ENCODE results near the gene ZNF827.

DNA sequence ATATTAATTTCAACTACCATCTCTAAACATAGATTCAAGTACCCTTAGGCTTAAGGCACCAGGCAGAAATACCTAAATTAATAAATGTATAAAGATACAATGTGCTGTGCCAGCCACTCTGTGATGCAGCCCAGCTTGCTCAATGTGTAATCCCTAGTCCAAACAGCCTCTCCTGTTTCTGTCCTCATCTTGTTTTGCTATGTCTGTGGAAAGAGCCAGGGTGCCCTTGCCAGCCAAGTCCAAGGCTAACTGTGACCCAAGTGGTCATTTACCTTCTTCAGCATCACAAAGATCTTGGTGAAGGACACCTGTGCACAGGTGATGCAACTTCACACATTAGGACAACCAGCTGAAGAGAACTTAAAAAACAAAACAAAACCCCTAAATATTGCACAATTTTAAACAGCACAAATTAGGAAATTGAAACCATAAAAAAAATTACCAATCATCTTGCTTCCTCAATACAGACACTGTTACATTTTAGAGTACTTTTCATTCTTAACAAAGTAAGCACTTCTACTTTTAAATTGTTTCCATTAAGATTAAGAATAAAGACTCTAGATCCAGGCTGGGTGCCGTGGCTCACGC lies 169.1 kb downstream of the ZNF827 start:
- TF ChIP-seq, protein P1, sequence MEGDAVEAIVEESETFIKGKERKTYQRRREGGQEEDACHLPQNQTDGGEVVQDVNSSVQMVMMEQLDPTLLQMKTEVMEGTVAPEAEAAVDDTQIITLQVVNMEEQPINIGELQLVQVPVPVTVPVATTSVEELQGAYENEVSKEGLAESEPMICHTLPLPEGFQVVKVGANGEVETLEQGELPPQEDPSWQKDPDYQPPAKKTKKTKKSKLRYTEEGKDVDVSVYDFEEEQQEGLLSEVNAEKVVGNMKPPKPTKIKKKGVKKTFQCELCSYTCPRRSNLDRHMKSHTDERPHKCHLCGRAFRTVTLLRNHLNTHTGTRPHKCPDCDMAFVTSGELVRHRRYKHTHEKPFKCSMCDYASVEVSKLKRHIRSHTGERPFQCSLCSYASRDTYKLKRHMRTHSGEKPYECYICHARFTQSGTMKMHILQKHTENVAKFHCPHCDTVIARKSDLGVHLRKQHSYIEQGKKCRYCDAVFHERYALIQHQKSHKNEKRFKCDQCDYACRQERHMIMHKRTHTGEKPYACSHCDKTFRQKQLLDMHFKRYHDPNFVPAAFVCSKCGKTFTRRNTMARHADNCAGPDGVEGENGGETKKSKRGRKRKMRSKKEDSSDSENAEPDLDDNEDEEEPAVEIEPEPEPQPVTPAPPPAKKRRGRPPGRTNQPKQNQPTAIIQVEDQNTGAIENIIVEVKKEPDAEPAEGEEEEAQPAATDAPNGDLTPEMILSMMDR (IDR thresholded peaks at IDR 0.05), result no peak
- TF ChIP-seq POLR2A (IDR thresholded peaks at IDR 0.05), result no peak
